ENCODE results near the gene NAA80. TPM values are rescaled to one million over a fixed set of nuclear protein-coding genes. Genes with fewer than 3 reads are reported as not detected.

The NAA80 gene
- total and polyA plus RNA-seq, 2 of the 13 experiments (the other 11 are each of a cell fraction or from before 2014, with no cell fraction given): 3.4 to 8.7 TPM

DNA sequence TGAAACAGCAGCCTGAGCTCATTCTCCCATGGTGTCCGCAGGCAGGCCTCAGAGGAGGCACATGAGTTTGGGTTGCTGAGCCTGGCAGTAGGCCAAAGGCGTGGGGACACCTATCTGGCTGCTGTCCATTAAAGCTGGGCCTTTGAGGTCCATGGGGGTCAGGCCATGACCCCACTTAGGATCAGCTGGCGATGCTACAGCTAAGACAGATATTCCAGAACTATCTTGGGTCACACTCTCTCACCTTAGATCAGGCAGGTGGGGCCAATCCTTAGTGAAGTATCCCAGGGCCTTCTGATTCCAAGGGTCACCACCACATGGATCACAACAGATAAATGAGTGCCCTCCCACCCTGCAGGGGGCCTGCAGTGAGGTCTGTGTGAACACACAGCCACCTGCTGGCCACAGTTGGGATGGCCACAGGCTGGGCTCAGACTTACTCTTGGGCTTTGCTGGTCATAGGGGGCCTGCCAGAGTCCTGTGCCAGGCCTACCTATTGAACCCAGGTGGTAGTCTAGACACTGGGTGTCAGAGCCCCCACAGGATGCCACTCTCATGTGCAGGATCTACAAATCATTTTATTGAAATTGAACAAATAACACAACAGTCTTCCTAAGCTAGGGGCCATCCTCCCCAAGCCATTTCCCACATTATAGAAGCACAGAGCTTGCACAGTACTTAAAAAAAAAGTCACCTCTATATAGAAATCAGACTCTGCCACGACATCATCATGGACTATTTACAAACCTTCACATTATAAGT lies 25.3 kb upstream of the NAA80 start (continued):
- TF ChIP-seq HIVEP1 (CRISPR knock-in tag; IDR thresholded peaks at IDR 0.05) (peak; percentile 25), AGO2 (optimal IDR thresholded peaks at IDR 0.05; ENCODE audit: low read depth, low read length) (no peak), ZHX1 (CRISPR knock-in tag; IDR thresholded peaks at IDR 0.05; ENCODE audit: low read depth) (no peak), SALL1 (CRISPR knock-in tag; IDR thresholded peaks at IDR 0.05) (peak; percentile 69), ZBTB14 (CRISPR knock-in tag; IDR thresholded peaks at IDR 0.05) (peak; percentile 39; the same call in 1 of the 2 replicates), SOX6 (IDR thresholded peaks at IDR 0.05) (no peak), SOX6 (CRISPR knock-in tag; IDR thresholded peaks at IDR 0.05) (peak; percentile 67), XRCC5 (optimal IDR thresholded peaks at IDR 0.05; ENCODE audit: low read length) (peak; percentile 88), RAD21 (CRISPR knock-in tag; IDR thresholded peaks at IDR 0.05) (peak; percentile 95), ZNF235 (CRISPR knock-in tag; IDR thresholded peaks at IDR 0.05; ENCODE audit: borderline replicate concordance) (0 out of 2 replicates have a peak, but pooled peaks have one; percentile 34), ZNF335 (CRISPR knock-in tag; IDR thresholded peaks at IDR 0.05) (0 out of 2 replicates have a peak, but pooled peaks have one; percentile 24), MXD3 (CRISPR knock-in tag; IDR thresholded peaks at IDR 0.05) (peak; percentile 44; the same call in 1 of the 2 replicates), PPARG (CRISPR knock-in tag; conservative IDR thresholded peaks at IDR 0.05) (peak; percentile 47; the same call in 1 of the 2 replicates), ZNF34 (CRISPR knock-in tag; IDR thresholded peaks at IDR 0.05; ENCODE audit: borderline replicate concordance) (0 out of 2 replicates have a peak, but pooled peaks have one; percentile 50), ZGPAT (CRISPR knock-in tag; IDR thresholded peaks at IDR 0.05) (peak; percentile 48; the same call in 1 of the 2 replicates), PRDM10 (CRISPR knock-in tag; IDR thresholded peaks at IDR 0.05; ENCODE audit: low read depth) (0 out of 2 replicates have a peak, but pooled peaks have one; percentile 76)
- TF ChIP-seq, protein P1, sequence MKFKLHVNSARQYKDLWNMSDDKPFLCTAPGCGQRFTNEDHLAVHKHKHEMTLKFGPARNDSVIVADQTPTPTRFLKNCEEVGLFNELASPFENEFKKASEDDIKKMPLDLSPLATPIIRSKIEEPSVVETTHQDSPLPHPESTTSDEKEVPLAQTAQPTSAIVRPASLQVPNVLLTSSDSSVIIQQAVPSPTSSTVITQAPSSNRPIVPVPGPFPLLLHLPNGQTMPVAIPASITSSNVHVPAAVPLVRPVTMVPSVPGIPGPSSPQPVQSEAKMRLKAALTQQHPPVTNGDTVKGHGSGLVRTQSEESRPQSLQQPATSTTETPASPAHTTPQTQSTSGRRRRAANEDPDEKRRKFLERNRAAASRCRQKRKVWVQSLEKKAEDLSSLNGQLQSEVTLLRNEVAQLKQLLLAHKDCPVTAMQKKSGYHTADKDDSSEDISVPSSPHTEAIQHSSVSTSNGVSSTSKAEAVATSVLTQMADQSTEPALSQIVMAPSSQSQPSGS (CRISPR knock-in tag; IDR thresholded peaks at IDR 0.05): 0 out of 2 replicates have a peak, but pooled peaks have one; percentile 70
